ENCODE data around the gene ANKRD66.

DNA sequence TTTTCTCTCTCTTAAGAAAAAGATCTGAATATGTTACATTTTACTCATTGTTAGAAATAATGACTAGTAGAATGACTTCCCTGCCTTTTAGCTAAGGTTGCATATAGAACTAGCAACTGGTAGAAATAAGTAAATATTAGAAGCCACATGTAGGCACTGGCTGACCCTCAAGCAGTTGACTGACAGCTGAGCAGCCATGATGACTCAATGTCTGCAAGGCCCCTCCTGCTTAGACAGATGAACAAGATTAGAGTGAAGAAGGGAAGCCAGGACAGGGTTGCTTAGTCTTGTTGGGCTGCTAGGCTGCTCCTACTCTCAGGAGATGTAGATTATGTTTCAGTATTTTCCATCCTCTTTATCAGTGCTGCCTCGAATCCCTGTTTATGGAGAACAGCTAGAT lies 52.9 kb downstream of the ANKRD66 start:
- TF ChIP-seq ZFP36 (IDR thresholded peaks at IDR 0.05; ENCODE audit: borderline replicate concordance, partially characterized antibody) (no peak), JUN (IDR thresholded peaks at IDR 0.05) (no peak), POLR2A (IDR thresholded peaks at IDR 0.05; ENCODE audit: low read length) (no peak), SREBF2 (IDR thresholded peaks at IDR 0.05) (no peak), CBX8 (IDR thresholded peaks at IDR 0.05) (no peak), MAFK (IDR thresholded peaks at IDR 0.05; ENCODE audit: partially characterized antibody) (no peak), HEYL (CRISPR knock-in tag; IDR thresholded peaks at IDR 0.05) (no peak), HDAC2 (IDR thresholded peaks at IDR 0.05) (no peak)
- TF ChIP-seq, protein P1, sequence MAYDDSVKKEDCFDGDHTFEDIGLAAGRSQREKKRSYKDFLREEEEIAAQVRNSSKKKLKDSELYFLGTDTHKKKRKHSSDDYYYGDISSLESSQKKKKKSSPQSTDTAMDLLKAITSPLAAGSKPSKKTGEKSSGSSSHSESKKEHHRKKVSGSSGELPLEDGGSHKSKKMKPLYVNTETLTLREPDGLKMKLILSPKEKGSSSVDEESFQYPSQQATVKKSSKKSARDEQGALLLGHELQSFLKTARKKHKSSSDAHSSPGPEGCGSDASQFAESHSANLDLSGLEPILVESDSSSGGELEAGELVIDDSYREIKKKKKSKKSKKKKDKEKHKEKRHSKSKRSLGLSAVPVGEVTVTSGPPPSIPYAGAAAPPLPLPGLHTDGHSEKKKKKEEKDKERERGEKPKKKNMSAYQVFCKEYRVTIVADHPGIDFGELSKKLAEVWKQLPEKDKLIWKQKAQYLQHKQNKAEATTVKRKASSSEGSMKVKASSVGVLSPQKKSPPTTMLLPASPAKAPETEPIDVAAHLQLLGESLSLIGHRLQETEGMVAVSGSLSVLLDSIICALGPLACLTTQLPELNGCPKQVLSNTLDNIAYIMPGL (CRISPR knock-in tag; IDR thresholded peaks at IDR 0.05; ENCODE audit: borderline replicate concordance) = no peak
- TF ChIP-seq, protein P2, sequence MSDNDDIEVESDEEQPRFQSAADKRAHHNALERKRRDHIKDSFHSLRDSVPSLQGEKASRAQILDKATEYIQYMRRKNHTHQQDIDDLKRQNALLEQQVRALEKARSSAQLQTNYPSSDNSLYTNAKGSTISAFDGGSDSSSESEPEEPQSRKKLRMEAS (IDR thresholded peaks at IDR 0.05) = no peak
- TF ChIP-seq, protein P3, sequence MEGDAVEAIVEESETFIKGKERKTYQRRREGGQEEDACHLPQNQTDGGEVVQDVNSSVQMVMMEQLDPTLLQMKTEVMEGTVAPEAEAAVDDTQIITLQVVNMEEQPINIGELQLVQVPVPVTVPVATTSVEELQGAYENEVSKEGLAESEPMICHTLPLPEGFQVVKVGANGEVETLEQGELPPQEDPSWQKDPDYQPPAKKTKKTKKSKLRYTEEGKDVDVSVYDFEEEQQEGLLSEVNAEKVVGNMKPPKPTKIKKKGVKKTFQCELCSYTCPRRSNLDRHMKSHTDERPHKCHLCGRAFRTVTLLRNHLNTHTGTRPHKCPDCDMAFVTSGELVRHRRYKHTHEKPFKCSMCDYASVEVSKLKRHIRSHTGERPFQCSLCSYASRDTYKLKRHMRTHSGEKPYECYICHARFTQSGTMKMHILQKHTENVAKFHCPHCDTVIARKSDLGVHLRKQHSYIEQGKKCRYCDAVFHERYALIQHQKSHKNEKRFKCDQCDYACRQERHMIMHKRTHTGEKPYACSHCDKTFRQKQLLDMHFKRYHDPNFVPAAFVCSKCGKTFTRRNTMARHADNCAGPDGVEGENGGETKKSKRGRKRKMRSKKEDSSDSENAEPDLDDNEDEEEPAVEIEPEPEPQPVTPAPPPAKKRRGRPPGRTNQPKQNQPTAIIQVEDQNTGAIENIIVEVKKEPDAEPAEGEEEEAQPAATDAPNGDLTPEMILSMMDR (IDR thresholded peaks at IDR 0.05) = no peak
